Stimulated activated CD4-positive, alpha-beta T cell treated with anti-CD3 and anti-CD28 coated beads, Interleukin-12 subunit alpha, Interleukin-12 subunit beta, amount 100 ng/mL, for 48 hours (primary cell): ENCODE measurements around the gene HDAC8.

Source experiments
- DNase-seq, 3 donors: peaks; one replicate each; pipeline ENCODE4 v3.0.0-alpha.2; 2020; ENCODE audit warnings: low read depth in 2 of 3, low spot score in 1 of 3

The HDAC8 gene

GRCh38 chrX:72297953-72298730, 274.5 kb downstream of the HDAC8 start:
- no peak for DNase-seq

GRCh38 chrX:72296991-72297390, 275.7 kb downstream of the HDAC8 start:
- DNase-seq, result no peak

- DNase-seq, result no peak
Measured at GRCh38 chrX:72295745-72296144, 276.9 kb downstream of the HDAC8 start.

GRCh38 chrX:72294497-72294896, 278.1 kb downstream of the HDAC8 start:
- DNase-seq, result no peak

- no peak for DNase-seq
Measured at GRCh38 chrX:72282302-72282701, 290.3 kb downstream of the HDAC8 start.

- DNase-seq, result no peak
Measured at GRCh38 chrX:72280321-72280845, 292.3 kb downstream of the HDAC8 start.
